Measurements from ENCODE around the gene PLRG1.

The PLRG1 gene

DNA sequence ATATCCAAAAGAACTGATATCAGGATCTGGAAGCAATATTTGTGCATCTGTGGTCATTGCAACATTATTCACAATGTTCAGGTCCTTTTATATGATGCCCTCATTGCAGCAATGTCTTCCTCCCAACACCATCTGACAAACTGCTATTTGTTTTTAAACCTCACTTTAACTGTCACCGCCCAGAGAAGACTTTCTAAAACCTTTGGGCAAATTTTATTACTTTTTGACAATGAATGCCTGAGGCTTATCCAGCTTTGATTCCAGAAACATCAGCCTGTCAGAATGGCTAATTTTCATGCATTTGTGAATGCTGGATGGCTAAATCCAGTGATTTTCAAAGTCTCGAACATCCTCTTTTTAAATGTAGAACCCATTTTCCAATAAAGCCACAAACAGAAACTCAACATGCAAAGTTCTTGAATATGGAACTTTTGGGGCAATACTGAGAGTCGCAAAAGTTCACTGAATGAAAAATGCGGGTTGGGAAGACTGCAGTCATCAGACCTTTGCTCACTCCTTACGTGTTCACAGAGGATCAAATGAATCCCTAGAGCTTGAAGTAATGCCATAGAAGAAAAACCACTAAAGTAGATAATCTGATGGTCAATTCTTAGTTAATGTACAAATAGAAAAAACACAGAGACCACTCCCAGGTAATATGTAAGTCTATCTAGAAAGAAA lies 23.1 kb upstream of the PLRG1 start:
- DNase-seq, result no peak

DNA sequence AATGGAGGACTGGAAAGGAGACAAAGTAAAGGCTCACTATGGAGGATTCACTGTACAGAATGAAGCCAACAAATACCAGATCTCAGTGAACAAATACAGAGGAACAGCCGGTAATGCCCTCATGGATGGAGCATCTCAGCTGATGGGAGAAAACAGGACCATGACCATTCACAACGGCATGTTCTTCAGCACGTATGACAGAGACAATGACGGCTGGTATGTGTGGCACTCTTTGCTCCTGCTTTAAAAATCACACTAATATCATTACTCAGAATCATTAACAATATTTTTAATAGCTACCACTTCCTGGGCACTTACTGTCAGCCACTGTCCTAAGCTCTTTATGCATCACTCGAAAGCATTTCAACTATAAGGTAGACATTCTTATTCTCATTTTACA lies 19.4 kb upstream of the PLRG1 start:
- no peak for DNase-seq

DNA sequence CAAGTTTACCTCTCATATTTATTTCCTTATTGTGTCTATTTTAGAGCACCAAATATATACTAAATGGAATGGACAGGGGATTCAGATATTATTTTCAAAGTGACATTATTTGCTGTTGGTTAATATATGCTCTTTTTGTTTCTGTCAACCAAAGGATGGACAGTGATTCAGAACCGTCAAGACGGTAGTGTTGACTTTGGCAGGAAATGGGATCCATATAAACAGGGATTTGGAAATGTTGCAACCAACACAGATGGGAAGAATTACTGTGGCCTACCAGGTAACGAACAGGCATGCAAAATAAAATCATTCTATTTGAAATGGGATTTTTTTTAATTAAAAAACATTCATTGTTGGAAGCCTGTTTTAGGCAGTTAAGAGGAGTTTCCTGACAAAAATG lies 18.8 kb upstream of the PLRG1 start:
- DNase-seq, result no peak

DNA sequence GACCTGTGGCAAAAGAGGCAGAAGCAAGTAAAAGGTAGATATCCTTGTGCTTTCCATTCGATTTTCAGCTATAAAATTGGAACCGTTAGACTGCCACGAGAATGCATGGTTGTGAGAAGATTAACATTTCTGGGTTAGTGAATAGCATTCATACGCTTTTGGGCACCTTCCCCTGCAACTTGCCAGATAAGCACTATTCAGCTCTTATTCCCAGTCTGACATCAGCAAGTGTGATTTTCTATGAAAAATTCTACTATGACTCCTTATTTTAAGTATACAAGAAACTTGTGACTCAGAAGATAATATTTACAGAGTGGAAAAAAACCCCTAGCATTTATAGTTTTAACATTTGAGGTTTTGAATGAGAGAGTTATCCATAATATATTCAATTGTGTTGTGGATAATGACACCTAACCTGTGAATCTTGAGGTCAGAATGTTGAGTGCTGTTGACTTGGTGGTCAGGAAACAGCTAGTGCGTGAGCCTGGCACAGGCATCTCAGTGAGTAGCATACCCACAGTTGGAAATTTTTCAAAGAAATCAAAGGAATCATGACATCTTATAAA lies 16.5 kb upstream of the PLRG1 start:
- DNase-seq, result no peak

DNA sequence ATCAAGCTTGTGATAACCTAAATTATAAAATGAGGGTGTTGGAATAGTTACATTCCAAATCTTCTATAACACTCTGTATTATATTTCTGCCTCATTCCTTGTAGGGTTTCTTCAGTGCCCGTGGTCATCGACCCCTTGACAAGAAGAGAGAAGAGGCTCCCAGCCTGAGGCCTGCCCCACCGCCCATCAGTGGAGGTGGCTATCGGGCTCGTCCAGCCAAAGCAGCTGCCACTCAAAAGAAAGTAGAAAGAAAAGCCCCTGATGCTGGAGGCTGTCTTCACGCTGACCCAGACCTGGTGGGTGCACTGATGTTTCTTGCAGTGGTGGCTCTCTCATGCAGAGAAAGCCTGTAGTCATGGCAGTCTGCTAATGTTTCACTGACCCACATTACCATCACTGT lies 15.5 kb upstream of the PLRG1 start:
- no peak for DNase-seq

DNA sequence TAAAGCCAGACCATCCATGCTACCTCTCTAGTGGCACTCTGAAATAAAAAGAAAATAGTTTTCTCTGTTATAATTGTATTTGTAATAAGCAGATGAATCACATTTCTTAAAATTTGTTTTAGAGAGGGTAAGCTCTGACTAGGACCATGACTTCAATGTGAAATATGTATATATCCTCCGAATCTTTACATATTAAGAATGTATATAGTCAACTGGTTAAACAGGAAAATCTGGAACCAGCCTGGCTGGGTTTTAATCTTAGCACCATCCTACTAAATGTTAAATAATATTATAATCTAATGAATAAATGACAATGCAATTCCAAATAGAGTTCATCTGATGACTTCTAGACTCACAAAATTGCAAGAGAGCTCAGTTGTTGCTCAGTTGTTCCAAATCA lies 14.1 kb upstream of the PLRG1 start:
- DNase-seq, result no peak

DNA sequence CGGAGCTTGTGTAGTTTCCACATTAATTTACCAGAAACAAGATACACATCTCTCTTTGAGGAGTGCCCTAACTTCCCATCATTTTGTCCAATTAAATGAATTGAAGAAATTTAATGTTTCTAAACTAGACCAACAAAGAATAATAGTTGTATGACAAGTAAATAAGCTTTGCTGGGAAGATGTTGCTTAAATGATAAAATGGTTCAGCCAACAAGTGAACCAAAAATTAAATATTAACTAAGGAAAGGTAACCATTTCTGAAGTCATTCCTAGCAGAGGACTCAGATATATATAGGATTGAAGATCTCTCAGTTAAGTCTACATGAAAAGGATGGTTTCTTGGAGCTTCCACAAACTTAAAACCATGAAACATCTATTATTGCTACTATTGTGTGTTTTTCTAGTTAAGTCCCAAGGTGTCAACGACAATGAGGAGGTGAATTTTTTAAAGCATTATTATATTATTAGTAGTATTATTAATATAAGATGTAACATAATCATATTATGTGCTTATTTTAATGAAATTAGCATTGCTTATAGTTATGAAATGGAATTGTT lies 12.6 kb upstream of the PLRG1 start, which contains the start of gene FGB:
Gene FGB (plus strand): TSS at position 315 of the 558 bp plus-strand sequence. CDS start 8 bp downstream, at position 323.
- no peak for DNase-seq

DNA sequence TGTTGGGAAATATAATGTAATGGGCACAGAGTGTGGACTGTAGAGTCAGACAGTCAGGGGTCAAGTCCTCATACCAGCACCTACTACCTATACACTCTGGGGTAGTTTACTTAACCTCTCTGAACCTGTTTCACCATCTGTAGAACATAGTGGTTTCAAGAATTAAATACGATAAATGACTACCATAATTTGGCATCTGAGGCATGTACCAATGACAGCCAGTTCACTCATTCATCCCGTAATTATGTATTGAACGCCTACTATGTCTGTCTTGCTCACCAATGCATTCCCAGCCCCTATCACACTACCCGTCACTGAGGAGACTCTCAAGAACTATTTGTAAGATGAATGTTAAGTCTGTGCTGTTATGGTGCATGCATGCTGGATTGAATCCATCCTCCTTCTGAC lies 10.6 kb upstream of the PLRG1 start:
- DNase-seq, result no peak

DNA sequence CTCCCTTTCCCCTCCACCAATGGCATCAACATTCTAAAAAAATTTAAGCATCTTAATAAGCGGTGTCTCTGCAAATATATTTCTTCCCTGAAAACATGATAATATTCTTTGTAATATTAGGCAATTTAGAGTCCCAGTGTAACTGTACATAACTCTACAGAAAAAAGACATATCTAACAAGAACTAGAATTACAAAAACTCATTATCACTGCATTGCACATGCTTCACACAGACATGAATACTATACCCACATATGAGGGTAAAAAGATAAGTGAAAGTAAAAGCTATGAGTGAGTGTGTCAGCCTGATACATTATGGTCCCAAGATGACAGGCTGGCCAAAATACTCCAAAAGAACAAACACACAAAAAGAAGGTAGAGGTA lies 10.2 kb upstream of the PLRG1 start:
- DNase-seq, result no peak

DNA sequence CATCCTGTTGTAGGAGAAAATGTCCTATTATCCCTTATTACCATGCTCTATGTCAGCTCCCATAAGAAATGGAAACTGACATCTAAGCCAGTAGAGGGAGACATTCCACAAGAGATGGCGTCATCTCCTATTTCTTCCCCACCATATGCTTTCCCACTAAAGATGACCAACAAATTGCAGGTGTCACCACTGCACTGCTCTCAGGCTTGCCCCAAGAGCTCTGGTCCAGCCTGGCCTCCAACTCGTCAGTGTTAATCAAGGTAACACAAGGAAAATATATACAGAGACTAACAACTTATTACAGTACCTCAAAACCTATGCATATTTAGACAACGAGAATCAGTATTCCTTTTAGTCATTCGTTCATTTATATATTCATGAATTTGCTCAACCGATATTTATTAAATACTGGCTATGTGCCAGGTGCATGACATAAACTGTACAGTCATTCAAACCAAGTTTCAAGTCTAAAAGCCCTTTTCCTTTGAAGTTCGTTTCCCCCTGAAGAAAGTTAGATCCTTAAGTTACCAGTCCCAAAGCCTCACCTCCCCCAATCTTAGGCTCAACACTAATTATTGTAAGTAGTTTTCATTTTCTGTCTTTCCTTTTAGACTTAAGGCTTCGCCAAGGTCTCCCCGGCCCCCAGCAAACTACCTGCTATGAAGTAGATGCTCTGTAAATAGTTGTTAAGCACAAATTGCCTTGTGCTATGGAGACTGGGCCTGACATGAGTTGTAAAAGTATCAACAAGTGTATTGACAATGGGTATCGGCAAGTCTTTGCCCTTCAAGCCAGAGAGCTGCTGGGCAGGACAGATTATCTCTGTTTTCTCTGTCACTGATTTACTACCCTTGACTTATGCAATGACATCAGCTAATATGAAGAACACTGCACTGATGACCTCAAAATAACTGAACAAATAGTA lies 9.6 kb upstream of the PLRG1 start:
- DNase-seq, result peak; percentile 1 to 36

DNA sequence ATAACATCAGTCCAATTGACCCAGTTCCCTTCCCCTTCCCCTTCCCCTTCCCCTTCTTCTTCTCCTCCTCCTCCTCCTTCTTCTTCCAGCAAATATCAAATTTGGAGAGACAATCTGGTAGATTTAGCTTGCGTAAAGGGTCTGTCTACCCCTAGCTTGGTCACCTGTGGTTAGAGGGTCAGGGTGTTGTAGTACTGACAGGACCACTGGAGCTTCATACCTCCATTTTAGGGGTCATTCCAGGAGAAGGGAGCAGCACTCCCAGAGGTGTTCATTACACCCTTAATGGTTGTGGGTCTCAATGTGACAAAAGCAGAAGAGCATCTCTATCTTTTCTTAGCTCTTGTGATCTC lies 8.9 kb upstream of the PLRG1 start:
- DNase-seq, result no peak

DNA sequence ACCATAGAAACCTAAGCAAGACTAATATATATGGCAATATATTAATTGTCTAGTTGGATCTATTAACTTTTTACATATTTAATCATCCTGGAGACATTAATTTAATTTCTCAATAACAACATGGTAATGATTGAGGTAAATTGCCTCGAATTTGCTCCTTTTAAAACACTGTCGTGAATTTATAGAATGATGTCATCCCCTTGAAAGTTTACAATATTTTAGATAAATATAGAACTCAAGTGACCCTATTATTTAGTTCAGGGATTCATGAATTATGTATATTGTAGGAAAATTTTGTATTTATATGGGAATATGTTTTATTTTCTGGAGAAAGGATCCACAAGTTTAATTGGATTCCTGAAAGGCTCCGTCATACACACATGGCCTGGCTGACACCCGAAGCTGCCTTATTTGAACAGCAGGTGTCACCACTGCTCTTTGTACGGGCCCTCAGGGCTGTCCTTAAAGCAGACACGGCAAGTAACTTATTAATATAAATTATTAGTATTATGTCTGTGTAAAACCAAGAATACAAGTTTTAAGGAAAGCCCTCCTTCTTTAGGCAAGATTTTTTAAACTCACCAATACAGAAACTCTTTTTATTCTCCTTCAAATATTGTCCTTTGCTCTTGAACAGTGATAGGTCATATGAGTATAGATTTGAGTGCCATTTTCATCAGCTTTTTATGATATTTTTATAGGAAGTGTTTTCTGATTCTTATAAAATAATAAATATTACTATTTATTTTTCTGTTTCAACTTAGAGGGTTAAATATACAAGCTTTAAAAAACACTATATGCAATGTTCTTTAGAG lies 1.9 kb upstream of the PLRG1 start:
- peak; percentile 8 to 41 for DNase-seq

DNA sequence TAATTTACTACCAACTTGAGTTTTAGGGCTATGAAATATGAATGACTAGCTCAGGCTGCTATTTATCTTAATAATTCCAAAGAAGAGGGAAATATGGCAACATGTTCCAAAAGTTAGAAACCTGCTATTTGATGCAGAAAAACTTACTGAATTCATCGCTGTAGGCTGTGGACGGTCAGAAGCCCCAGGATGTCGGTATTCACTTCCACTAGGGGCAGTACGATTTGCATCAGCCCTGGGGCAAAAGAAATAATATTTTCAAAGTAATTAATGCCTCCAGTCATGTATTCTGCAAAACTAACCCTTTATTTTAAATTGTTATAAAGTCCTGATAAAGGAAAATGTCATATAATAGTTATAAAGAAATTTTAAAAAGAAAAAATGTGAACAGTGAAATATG lies 4.5 kb downstream of the PLRG1 start:
- no peak for DNase-seq

DNA sequence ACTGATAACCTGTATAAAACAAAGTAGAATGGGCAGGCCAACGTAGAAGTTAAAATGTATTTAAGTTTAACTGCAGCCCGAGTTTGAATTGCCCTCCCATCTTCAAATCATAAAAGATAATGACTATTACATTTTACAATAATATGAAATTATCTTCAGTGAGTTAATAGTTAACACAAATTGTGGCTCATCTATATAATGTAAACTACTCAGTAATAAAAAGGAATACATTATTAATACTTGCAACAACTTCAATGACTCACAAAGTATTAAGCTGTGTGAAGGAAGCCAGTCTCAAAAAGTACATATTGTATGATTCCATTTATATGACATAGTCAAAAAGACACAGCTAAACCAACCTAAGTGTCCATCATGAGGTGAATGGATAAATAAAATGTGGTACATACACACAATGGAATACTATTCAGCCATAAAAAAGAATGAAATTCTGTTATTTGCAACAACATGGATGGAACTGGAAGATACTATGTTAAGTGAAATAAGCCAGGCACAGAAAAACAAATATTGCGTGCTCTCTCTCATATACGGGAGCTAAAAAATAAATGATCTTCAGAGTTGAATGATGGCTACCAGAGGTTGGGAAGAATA lies 7.8 kb downstream of the PLRG1 start:
- DNase-seq, result no peak

DNA sequence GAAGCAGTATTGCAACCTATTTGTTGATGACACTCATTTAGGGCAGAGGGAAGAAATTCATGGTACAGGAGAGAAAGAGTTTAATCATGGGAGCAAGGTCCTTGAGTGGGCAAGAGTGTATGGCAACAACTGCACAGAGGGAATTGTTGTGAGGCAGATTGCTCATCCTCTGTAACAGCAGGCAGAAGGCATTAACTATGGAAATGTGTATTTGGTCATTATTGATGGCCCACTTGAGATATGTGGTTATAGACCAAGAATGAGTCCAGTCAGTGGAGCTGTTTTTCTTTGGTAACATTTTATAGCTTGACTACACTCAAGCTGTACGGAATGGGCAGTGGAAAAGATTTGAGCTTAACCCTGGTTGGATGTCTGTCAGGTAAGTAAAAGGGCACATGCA lies 15.9 kb downstream of the PLRG1 start:
- no peak for DNase-seq

DNA sequence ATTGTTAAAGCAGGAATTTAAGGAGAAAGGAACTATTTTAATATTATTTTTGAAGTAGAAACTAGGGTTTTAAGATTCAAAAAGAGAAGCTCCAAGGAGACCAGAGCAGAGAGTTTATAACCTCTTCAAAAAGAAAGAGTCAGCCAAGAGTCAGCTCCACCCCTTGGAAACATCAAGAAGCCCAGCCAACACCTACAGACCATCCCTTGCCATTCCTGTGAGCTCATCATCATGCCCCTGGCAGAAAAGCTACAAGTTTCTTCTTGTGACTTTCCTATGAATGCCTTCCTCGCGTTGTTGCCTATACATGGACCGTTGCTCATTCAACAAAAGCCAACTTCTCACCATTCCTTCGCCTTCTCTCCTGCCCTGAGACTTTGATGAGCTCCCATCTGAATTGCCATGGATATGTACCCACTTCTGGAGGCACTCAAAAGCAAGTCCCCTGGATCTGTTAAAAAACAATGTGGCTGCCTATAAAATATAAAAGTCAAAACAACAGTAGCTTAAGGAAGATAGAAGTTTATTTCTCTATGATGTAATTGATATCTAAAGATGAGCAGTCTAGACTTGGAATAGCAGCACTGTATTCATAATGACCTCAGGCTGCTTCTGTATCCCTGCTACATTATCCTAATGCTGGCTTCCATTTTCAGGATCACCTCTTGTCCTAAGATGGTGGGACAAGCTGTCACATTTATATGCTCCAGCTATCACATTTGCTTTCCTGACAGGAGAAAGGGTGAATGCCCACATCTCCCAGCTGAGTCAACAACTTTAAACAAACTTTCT lies 20.3 kb downstream of the PLRG1 start:
- no peak for DNase-seq

DNA sequence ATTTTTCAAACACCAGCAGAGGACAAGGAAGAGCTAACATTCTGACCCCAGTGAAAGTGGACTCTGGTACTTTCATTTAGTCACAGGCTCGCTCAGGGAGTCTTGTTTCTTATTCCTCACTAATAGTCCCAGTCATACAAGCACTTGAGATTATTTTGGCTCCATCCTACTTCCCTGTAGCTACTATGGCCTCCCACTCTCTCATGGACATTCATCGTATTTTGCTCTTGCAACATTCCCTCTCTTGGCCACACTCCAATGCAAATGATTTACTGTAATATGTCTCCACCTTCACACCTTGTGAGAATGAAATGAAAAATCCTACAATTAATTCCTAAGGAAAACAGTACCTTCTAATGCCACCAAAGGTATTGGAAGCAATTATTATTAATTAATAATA lies 21.3 kb downstream of the PLRG1 start:
- no peak for DNase-seq

DNA sequence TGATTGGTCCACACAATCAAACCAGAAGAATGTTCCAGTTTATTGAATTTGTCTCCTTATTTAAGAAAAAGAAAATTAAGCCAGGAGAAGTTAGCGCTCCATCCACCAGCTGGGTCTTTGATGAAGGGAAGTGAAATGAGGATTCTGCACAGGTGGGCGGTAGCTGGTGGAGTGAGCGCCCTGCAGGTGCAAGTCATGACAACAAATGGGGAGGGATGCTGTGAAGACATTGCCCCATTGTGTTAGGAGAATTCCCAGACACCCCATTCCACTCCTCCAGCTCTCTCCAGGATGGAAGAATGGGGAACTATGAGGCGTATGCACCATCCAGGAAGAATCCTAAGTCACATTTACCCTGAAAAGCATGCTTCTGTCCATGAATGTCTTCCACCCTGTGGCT lies 22.9 kb downstream of the PLRG1 start:
- no peak for DNase-seq

DNA sequence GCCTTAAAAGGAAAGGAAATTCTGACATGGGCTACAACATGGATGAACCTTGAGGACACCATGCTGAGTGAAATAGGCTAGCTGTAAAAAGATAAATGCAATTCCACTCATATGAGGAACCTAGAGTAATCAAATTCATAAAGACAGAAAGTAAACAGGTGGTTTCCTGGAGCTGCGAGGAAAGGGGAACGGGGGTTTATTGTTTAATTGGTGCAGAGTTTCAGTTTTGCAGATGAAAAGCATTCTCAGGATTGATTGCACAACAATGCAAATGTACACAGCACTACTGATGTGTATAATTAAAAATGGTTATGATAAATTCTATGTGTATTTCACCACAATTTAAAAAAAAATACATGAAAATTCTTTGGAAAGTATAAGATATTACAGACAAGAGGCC lies 24.0 kb downstream of the PLRG1 start:
- no peak for DNase-seq

DNA sequence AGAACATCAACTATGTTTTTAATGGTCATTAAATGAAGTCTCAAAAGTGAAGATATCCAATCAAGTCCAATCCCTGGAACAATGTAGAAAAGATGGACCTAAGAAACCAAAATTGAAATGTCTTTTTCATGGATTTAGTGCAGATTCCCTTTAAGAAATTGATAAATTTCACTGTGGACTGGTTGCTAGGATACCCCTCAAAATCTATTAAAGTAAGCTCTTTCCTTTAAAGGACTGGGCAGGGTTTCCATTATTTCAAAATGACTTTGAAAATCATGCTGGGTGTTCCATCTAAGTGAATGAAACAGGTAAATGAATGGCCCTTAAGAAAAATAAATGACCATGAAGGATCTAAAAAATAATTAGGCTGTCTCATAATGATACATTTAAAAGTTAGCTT lies 28.6 kb downstream of the PLRG1 start:
- DNase-seq, result no peak

DNA sequence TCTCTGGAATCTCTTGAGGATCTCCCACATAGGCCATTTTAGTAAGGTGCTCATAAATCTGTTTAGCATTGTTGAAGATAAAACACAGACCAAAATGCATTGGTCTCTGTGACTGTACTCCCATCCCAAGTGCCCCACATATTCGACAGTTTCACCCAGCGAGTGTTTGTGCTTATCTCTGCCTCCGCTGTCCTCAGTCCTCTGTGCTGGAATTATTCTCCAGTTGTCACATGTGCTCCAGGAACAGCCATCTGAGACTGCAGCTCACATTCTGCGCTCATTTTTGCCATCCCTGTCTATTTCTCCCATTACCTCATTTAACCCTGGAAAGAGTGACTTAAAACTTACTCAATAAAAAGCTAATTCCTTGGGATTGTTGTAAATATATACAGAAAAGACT lies 31.0 kb downstream of the PLRG1 start:
- DNase-seq, result no peak

DNA sequence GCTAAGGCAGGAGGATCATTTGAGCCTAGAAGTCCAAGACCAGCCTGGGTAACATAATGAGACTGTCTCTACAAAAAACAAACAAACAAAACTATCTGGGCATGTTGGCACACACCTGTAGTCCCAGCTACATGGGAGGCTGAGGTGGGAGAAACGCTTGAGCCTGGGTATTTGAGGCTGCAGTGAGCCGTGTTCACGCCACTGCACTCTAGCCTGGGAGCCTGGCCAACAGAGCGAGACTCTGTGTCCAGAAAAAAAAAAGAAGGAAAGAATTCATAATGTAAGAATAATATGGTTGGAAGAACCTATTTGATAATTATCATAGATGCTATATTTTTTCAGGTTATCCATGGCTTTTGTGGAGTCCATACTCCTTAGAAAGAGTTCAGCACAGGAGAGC lies 32.6 kb downstream of the PLRG1 start:
- no peak for DNase-seq

All from NCI-H524 (cell line).